Progenitor cell of endocrine pancreas (in vitro differentiated cells): Measurements from ENCODE around the gene SHLD1. TPM values are rescaled to one million over a fixed set of nuclear protein-coding genes. Genes with fewer than 3 reads are reported as not detected.

Experiments
- DNase-seq: peaks from one replicate; pipeline ENCODE4 v3.0.0; 2021; ENCODE audit warnings: low spot score; ENCODE audit not compliant: unreplicated experiment
- H3K27ac Mint-ChIP-seq: 2 replicates; pipeline ENCODE4 v1.8.0; 2021; ENCODE audit warnings: mild to moderate bottlenecking, moderate library complexity, mixed read lengths
- H3K27me3 Mint-ChIP-seq: 2 replicates; pipeline ENCODE4 v1.8.0; 2021; ENCODE audit warnings: mixed read lengths
- H3K36me3 Mint-ChIP-seq: 2 replicates; pipeline ENCODE4 v1.8.0; 2022; ENCODE audit warnings: mixed read lengths; ENCODE audit not compliant: insufficient read depth
- H3K4me1 Mint-ChIP-seq: 2 replicates; pipeline ENCODE4 v1.8.0; 2021; ENCODE audit warnings: low read depth, mixed read lengths
- H3K4me3 Mint-ChIP-seq: 2 replicates; pipeline ENCODE4 v1.8.0; 2021; ENCODE audit warnings: low read depth, mild to moderate bottlenecking, moderate library complexity, mixed read lengths
- H3K9me3 Mint-ChIP-seq: 2 replicates; pipeline ENCODE4 v1.8.0; 2021; ENCODE audit warnings: low read depth, mixed read lengths
- total RNA-seq: library from RNA; stranded (reverse); gene quantifications from 2 replicates; pipeline ENCODE4 v1.2.1, GENCODE V29; 2021
- TF ChIP-seq, protein P1 (sequence below): fragments of 200-600 bp; sonication (generic); IDR thresholded peaks from one replicate; pipeline ENCODE4 v1.5.0; 2021; ENCODE audit warnings: antibody characterized with exemption, mild to moderate bottlenecking; ENCODE audit not compliant: unreplicated experiment

The SHLD1 gene
- total RNA-seq, 1 donor from 2014 or later, result 8.5 TPM

DNA sequence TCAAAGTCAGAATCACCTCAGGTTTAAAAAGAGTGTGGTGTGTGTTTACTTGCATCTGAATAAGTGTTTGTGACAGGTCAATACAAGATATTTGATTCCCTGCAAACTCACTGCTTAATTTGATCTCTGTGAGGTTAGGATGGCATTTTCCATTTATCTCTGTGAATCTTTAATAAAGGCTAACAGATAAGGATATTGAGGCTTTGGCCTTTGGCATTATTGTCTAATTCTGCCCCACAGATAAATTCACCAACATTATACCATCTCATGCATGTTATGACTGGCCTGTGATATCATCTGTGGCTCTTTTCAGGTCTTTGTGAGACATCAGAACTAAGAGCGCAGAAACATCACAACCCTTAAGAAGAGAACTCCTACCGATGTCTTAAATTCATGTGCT lies 115.4 kb downstream of the SHLD1 start:
- Mint-ChIP-seq H3K4me3 (no peak overlapping the region), H3K9me3 (no peaks in the 10 kb centered on the region), H3K27ac (no peak overlapping the region), H3K36me3 (peaks cover 2% of the 10 kb centered on the region), H3K27me3 (no peaks in the 10 kb centered on the region), H3K4me1 (no peaks in the 10 kb centered on the region)
- no peak for DNase-seq
- TF ChIP-seq, protein P1, sequence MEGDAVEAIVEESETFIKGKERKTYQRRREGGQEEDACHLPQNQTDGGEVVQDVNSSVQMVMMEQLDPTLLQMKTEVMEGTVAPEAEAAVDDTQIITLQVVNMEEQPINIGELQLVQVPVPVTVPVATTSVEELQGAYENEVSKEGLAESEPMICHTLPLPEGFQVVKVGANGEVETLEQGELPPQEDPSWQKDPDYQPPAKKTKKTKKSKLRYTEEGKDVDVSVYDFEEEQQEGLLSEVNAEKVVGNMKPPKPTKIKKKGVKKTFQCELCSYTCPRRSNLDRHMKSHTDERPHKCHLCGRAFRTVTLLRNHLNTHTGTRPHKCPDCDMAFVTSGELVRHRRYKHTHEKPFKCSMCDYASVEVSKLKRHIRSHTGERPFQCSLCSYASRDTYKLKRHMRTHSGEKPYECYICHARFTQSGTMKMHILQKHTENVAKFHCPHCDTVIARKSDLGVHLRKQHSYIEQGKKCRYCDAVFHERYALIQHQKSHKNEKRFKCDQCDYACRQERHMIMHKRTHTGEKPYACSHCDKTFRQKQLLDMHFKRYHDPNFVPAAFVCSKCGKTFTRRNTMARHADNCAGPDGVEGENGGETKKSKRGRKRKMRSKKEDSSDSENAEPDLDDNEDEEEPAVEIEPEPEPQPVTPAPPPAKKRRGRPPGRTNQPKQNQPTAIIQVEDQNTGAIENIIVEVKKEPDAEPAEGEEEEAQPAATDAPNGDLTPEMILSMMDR, result no peak

DNA sequence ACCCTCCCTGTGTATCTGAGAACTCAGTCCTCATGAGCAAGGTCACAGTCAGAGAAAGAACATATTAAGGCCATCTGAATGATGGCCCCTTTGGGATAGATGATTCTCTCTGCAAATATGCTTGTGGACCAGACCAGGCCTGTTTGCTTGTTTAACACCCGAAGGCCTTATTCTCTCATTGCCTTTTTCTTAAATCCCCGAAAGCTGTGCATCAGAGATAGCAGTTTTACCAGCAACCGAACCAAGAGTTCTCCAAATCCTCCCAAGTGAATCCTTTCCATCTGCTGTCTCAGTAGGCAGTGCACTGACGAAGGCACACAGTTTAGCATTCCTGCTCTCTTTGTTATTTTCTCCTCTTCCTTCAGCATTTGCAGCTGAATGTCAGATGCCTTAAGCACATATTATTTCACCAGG lies 120.4 kb downstream of the SHLD1 start:
- no peaks in the 10 kb centered on the region for H3K4me1 Mint-ChIP-seq
- H3K9me3 Mint-ChIP-seq, result no peaks in the 10 kb centered on the region
- peaks cover 5% of the 10 kb centered on the region for H3K27me3 Mint-ChIP-seq
- no peaks in the 10 kb centered on the region for H3K36me3 Mint-ChIP-seq
- H3K4me3 Mint-ChIP-seq, result no peak overlapping the region
- H3K27ac Mint-ChIP-seq, result no peak overlapping the region
- no peak for DNase-seq
- TF ChIP-seq, protein P1, result no peak

DNA sequence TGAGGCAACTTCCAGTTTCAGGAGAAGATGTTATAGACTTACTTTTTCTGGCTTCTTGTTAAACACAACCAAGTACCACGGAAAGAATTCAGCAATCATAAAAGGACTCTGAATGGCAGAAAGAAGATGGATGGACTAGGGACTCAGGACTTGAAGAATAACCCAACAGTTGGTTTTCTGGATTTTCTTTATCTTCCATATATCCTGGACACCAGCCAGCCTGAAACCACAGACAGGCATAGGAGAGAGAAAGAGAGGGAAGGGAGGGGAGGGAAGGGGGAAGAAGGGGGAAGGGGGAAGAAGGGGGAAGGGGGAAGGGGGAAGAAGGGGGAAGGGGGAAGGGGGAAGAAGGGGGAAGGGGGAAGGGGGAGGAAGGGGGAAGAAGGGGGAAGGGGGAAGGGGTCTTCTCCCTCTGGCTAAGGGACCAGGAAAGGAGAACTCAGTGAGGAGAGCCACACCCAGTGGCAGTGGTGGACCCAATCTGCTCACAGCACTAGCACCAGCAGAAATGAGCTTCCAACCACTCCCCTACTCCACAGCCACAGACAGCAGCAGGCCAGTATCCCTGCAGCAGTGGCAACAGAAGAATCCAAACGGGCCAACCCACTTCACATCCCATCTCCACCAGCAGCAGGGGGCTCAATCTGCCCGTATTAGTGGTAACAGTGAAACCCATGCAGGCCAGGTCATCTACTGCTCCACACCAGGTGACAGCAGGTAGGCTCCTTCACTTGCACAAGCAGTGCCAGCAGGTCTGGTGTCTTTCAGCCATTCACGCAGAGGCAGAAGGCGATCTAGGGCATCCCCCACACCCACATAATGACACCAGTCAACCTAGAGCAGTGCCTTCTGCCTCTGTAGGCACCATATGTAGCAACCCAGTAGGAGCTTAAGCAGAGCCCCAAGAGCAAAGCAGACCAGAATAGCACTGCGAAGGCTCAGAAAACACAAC lies 121.5 kb downstream of the SHLD1 start:
- Mint-ChIP-seq H3K4me1 (no peaks in the 10 kb centered on the region), H3K36me3 (no peaks in the 10 kb centered on the region), H3K27ac (no peak overlapping the region), H3K9me3 (no peaks in the 10 kb centered on the region), H3K4me3 (no peak overlapping the region), H3K27me3 (peaks cover 5% of the 10 kb centered on the region)
- TF ChIP-seq, protein P1, result no peak
- DNase-seq, result no peak

DNA sequence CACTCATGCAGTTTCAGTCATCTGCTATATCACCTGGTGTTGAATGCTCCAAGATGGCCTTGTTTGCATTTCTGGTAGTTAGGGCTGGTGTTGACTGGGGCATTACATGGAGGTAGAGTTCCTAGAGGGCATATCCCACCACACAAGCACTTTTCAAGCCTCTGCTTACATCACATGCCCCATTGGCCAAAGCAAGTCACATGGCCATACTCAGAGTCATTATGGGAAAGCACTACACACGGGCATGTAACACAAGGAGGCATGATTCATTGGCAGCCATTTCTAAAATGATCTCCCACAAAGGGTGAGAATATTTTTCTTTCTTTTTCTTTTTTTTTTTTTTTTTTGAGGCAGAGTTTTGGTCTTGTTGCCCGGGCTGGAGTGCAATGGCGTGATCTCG lies 126.9 kb downstream of the SHLD1 start:
- Mint-ChIP-seq H3K4me1 (no peaks in the 10 kb centered on the region), H3K4me3 (no peak overlapping the region), H3K9me3 (no peaks in the 10 kb centered on the region), H3K27me3 (peaks cover 6% of the 10 kb centered on the region), H3K36me3 (no peaks in the 10 kb centered on the region), H3K27ac (no peak overlapping the region)
- TF ChIP-seq, protein P1, result no peak
- no peak for DNase-seq

DNA sequence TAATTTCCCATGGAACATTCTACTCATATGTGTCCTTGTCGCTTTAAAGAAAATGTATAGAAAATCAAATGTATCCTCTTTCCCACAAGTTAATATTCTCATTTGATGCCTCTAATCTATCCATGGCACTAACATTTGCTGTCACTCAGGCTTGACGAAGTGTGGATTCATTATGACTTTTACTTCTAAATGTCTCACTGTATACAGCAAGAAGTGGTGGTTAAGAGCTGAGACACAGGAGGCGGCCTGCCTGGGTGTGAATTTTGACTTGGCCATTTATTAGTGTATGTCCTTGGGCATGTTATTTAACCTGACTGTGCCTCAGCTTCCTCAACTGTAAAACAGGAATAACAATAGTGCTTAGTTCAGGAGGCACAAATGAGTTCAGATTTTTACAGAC lies 130.1 kb downstream of the SHLD1 start:
- H3K4me3 Mint-ChIP-seq, result no peak overlapping the region
- no peaks in the 10 kb centered on the region for H3K9me3 Mint-ChIP-seq
- no peak overlapping the region for H3K27ac Mint-ChIP-seq
- peaks cover 5% of the 10 kb centered on the region for H3K27me3 Mint-ChIP-seq
- H3K36me3 Mint-ChIP-seq, result no peaks in the 10 kb centered on the region
- TF ChIP-seq, protein P1, result no peak
- H3K4me1 Mint-ChIP-seq, result peaks cover 5% of the 10 kb centered on the region
- no peak for DNase-seq
